Ovary (tissue), 9 donors: ENCODE data around the gene WDR17. TPM values are rescaled to one million over a fixed set of nuclear protein-coding genes. Genes with fewer than 3 reads are reported as not detected.

Experiments
- DNase-seq, 5 donors: peaks; one replicate each; pipeline ENCODE4 v3.0.0-alpha.2; 2019 to 2020
- H3K27ac ChIP-seq, 2 donors: fragments of 200-600 bp; one replicate each; pipeline versions ENCODE4 v1.5.1 to v1.8.0; 2019 to 2022
- H3K27me3 ChIP-seq: fragments of 200-600 bp; one replicate; pipeline ENCODE4 v1.8.0; 2022
- H3K36me3 ChIP-seq: fragments of 200-600 bp; sonication (generic); one replicate; pipeline ENCODE4 v1.5.1; 2019
- H3K4me1 ChIP-seq: one replicate; pipeline ENCODE4 v1.8.1; 2013; ENCODE audit warnings: mild to moderate bottlenecking, moderate library complexity; ENCODE audit not compliant: insufficient read depth
- H3K4me3 ChIP-seq: fragments of 200-600 bp; sonication (generic); one replicate; pipeline ENCODE4 v1.5.1; 2017
- H3K9me3 ChIP-seq, 2 donors: fragments of 200-600 bp in 1 of 2; sonication (generic) in 1 of 2; one replicate each; pipeline versions ENCODE4 v1.5.1 to v1.8.1; 2013 to 2019; ENCODE audit warnings: mild to moderate bottlenecking in 1 of 2, moderate library complexity in 1 of 2
- EP300 ChIP-seq: sonication (generic); formaldehyde crosslinking; IDR thresholded peaks from one replicate; pipeline ENCODE4 v1.6.1; 2017; ENCODE audit warnings: antibody characterized with exemption
- POLR2A ChIP-seq: fragments of 450-650 bp; IDR thresholded peaks from one replicate; pipeline ENCODE4 v1.6.1; 2017; ENCODE audit warnings: antibody characterized with exemption, mild to moderate bottlenecking, moderate library complexity
- WGBS, 3 donors: extraction: QIAGEN DNeasy Blood & Tissue Kit in 1 of 3; methylation state at CpG; one replicate each; pipeline versions ENCODE4 v1.1.5 to v1.1.7; 2013 to 2017; 5-methylcytosine and 5-hydroxymethylcytosine counted together
- intact Hi-C, 4 donors: fragments of 100-400 bp; cut with DNase I; formaldehyde crosslinking; loops; one replicate each; pipeline versions ENCODE4 v1.11.0 to v1.15.1; 2022 to 2023
- polyA plus RNA-seq, 2 donors: library from polyadenylated mRNA; stranded (reverse); fragments of 200-250 nt in 1 of 2; fragments of 350-450 nt in 1 of 2; fragmentation: Illumina TruSeq in 1 of 2; extraction: RNeasy Lipid Tissue Mini Kit (QIAGEN cat#74804) in 1 of 2; gene quantifications; one replicate each; pipeline ENCODE4 v1.2.3, GENCODE V29; 2013 to 2014
- total RNA-seq, 7 donors: library from RNA; depleted of rRNA in 2 of 7; stranded (reverse); fragments of >200 nt in 2 of 7; fragmentation: NEBNext Ultra II Directional in 3 of 7; extraction: Animal tissue kit (Norgen Biotek cat#: 25700) in 3 of 7; gene quantifications; one replicate each; pipeline versions ENCODE4 v1.1.0 to v1.2.4, GENCODE V29; 2016 to 2023
- TF ChIP-seq, protein P1 (sequence below), 3 donors: fragments of 450-650 bp in 2 of 3; fragments of 200-600 bp in 1 of 3; IDR thresholded peaks; one replicate each; pipeline versions ENCODE4 v1.5.1 to v1.8.0; 2016 to 2022; ENCODE audit warnings: antibody characterized with exemption in 3 of 3, mild to moderate bottlenecking in 1 of 3
- donor health status: DM: no; HTN: no; CAD: no; lungs with moderate emphysema.
- donor health status: DM: no; HTN: no; CAD: no.
- donor health status: Bipolar disorder and iron deficiency.
- donor health status: DM: yes; HTN: yes; CAD: no.
- donor health status: DM: no; HTN: no; CAD: no.
- donor health status: DM: yes; HTN: yes; CAD: no.

WDR17 gene
- total and polyA plus RNA-seq, 9 donors = 0.73 to 4.9 (median 2.1) TPM

DNA sequence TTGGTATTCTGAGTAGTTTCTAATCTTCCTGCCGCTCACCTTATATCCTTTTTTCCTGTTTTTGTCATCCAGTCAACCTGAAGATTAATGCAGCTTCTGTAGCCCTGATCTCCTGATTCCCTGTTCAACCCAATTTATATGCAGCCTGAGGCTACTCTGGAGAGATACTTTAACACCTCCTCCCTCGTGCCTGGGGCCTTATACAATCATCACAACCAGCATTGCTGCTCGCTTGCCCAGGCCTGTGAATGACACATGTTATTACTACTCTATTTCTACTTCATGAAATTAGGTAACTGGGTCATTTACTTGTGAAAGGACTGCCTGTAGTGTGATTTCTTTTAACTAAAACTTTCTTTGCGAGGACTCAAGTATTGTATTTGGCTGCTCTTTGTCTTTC lies 33.7 kb upstream of the WDR17 start:
- no peaks in the 10 kb centered on the region for H3K9me3 ChIP-seq
- no peaks in the 10 kb centered on the region for H3K27me3 ChIP-seq
- no peak for DNase-seq
- WGBS, 3 donors = 50 to 63% (median 62%) methylated on average over 4 of the region's 4 CpGs
- intact Hi-C loops = loop anchor here in 1 of 4 donors (5.0 kb wide), 1 partner anchor 310 kb away; no protein-coding TSS in a partner anchor
- H3K27ac ChIP-seq = no peak overlapping the region
- no peaks in the 10 kb centered on the region for H3K4me1 ChIP-seq
- no peak overlapping the region for H3K4me3 ChIP-seq
- no peaks in the 10 kb centered on the region for H3K36me3 ChIP-seq
- TF ChIP-seq POLR2A (no peak), EP300 (no peak)
- TF ChIP-seq, protein P1, sequence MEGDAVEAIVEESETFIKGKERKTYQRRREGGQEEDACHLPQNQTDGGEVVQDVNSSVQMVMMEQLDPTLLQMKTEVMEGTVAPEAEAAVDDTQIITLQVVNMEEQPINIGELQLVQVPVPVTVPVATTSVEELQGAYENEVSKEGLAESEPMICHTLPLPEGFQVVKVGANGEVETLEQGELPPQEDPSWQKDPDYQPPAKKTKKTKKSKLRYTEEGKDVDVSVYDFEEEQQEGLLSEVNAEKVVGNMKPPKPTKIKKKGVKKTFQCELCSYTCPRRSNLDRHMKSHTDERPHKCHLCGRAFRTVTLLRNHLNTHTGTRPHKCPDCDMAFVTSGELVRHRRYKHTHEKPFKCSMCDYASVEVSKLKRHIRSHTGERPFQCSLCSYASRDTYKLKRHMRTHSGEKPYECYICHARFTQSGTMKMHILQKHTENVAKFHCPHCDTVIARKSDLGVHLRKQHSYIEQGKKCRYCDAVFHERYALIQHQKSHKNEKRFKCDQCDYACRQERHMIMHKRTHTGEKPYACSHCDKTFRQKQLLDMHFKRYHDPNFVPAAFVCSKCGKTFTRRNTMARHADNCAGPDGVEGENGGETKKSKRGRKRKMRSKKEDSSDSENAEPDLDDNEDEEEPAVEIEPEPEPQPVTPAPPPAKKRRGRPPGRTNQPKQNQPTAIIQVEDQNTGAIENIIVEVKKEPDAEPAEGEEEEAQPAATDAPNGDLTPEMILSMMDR (IDR thresholded peaks at IDR 0.05) = no peak

DNA sequence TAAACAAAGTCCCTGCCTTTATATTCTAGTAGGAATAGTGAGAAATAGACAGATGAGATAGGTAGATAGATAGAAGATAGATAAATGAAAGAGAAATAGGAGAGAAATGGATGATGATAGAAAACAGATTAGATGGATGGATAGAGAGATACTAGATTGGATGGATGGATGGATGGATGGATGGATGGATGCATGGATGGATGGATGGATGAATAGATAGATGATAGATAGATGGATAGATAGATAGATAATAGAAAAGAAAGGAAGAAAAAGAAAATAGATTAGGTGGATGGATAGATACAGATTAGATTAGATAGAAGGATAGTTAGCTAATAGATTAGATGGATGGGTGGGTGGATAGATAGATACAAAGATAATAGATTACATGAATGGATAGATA lies 33.2 kb upstream of the WDR17 start:
- H3K27ac ChIP-seq = no peak overlapping the region
- no peaks in the 10 kb centered on the region for H3K9me3 ChIP-seq
- no peak for TF ChIP-seq EP300
- no peak for TF ChIP-seq POLR2A
- TF ChIP-seq, protein P1 (IDR thresholded peaks at IDR 0.05) = no peak
- intact Hi-C loops = loop anchor here in 1 of 4 donors (5.0 kb wide), 1 partner anchor 310 kb away; no protein-coding TSS in a partner anchor
- H3K4me1 ChIP-seq = no peaks in the 10 kb centered on the region
- H3K36me3 ChIP-seq = no peaks in the 10 kb centered on the region
- DNase-seq = no peak
- no peaks in the 10 kb centered on the region for H3K27me3 ChIP-seq
- H3K4me3 ChIP-seq = no peak overlapping the region

DNA sequence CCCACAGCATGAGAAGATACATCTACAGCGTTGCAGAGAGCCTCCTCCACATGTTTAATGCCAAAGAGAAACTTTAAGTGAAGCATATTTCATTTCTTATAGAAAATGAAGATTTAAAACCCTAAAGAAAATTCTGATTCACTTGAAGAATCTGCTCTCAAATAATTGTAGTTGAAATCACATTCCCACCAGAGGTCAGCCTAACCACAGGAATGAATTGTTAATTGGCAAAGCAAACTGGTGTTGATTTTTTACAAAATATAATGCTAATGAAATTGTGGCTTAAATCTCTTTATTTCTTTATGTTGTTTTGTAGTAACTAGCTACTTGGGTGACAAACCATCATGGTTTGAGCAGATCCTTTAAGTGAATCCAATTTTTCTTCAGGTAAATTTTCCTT lies 31.1 kb upstream of the WDR17 start:
- 8 to 15% (median 13%) methylated on average over 1 of the region's 1 CpG for WGBS, 3 donors
- DNase-seq = no peak
- Histone ChIP-seq H3K36me3 (no peaks in the 10 kb centered on the region), H3K4me1 (no peaks in the 10 kb centered on the region), H3K9me3 (no peaks in the 10 kb centered on the region), H3K27me3 (no peaks in the 10 kb centered on the region), H3K27ac (no peak overlapping the region), H3K4me3 (no peak overlapping the region)
- TF ChIP-seq EP300 (no peak), POLR2A (no peak)
- TF ChIP-seq, protein P1 (IDR thresholded peaks at IDR 0.05) = peak in 2 of 3 donors; percentile 14 to 42
- intact Hi-C loops = loop anchor here in 1 of 4 donors (5.0 kb wide), 1 partner anchor 308 kb away; no protein-coding TSS in a partner anchor

DNA sequence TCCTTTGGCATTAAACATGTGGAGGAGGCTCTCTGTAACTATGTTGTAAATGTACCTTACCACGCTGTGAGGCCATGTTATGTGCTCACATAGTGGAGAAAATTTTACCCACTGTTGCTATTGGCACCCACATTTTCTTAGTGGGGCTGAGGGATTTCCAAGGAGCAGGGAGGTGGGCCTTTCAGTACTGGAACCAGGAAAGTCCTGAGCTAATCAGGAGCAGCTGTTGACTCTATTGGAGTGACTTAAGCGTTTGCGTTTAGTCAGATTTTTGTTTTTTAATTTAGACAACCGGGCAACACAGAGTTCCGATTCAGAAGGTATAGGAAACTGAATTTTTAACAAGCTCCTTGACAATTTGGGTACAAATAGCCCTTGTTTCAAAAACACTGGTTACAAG lies 30.7 kb upstream of the WDR17 start:
- intact Hi-C loops = loop anchor here in 2 of 4 donors (5.0 kb wide), 2 partner anchors 302 to 307 kb away; no protein-coding TSS in a partner anchor
- no peaks in the 10 kb centered on the region for H3K36me3 ChIP-seq
- no peak for TF ChIP-seq POLR2A
- TF ChIP-seq, protein P1 (IDR thresholded peaks at IDR 0.05) = no peak
- no peak for TF ChIP-seq EP300
- 45 to 62% (median 46%) methylated on average over 5 of the region's 5 CpGs for WGBS, 3 donors
- H3K27ac ChIP-seq = no peak overlapping the region
- DNase-seq = no peak
- no peaks in the 10 kb centered on the region for H3K27me3 ChIP-seq
- H3K4me3 ChIP-seq = no peak overlapping the region
- H3K4me1 ChIP-seq = no peaks in the 10 kb centered on the region
- H3K9me3 ChIP-seq = no peaks in the 10 kb centered on the region
